ENCODE data around the gene SPIN1.

GRCh38 chr9:88420227-88420626 is 32.0 kb downstream of the SPIN1 start:
- no peak for TF ChIP-seq CTCF (conservative IDR thresholded peaks at IDR 0.05; ENCODE audit: low read length)
- no peak for TF ChIP-seq EZH2phosphoT487 (IDR thresholded peaks at IDR 0.05; ENCODE audit: borderline replicate concordance, low read depth, low read length)
